Type B pancreatic cell (in vitro differentiated cells): ENCODE data around the gene LTB4R. TPM values are rescaled to one million over a fixed set of nuclear protein-coding genes. Genes with fewer than 3 reads are reported as not detected.

Experiments
- DNase-seq: peaks from one replicate; pipeline ENCODE4 v3.0.0; 2021; ENCODE audit warnings: mixed read lengths; ENCODE audit not compliant: unreplicated experiment; ENCODE audit errors: extremely low spot score
- H3K27ac Mint-ChIP-seq: 2 replicates; pipeline ENCODE4 v1.8.0; 2021; ENCODE audit warnings: mild to moderate bottlenecking, mixed read lengths
- H3K27me3 Mint-ChIP-seq: 2 replicates; pipeline ENCODE4 v1.8.0; 2021; ENCODE audit warnings: mixed read lengths
- H3K36me3 Mint-ChIP-seq: 2 replicates; pipeline ENCODE4 v1.8.0; 2021; ENCODE audit warnings: mixed read lengths
- H3K4me1 Mint-ChIP-seq: one replicate; pipeline ENCODE4 v1.8.0; 2021; ENCODE audit warnings: mixed read lengths; ENCODE audit not compliant: unreplicated experiment
- H3K4me3 Mint-ChIP-seq: 2 replicates; pipeline ENCODE4 v1.8.0; 2021; ENCODE audit warnings: mild to moderate bottlenecking, mixed read lengths
- H3K9me3 Mint-ChIP-seq: 2 replicates; pipeline ENCODE4 v1.8.0; 2021; ENCODE audit warnings: mixed read lengths
- total RNA-seq: library from RNA; stranded (reverse); gene quantifications from 2 replicates; pipeline ENCODE4 v1.2.1, GENCODE V29; 2021; ENCODE audit warnings: low replicate concordance
- TF ChIP-seq, protein P1 (sequence below): fragments of 200-600 bp; sonication (generic); conservative IDR thresholded peaks from 2 replicates; pipeline ENCODE4 v1.5.0; 2021; ENCODE audit warnings: antibody characterized with exemption, mild to moderate bottlenecking

LTB4R gene
- total RNA-seq, 1 donor from 2014 or later = 8.8 TPM

GRCh38 chr14:24274101-24274543 lies 37.2 kb upstream of the LTB4R start:
- DNase-seq = no peak
- Mint-ChIP-seq H3K27me3 (no peaks in the 10 kb centered on the region), H3K4me1 (peaks cover 12% of the 10 kb centered on the region), H3K36me3 (peaks cover 5% of the 10 kb centered on the region), H3K4me3 (no peak overlapping the region), H3K27ac (peak overlapping the region; percentile 6), H3K9me3 (no peaks in the 10 kb centered on the region)
- TF ChIP-seq, protein P1, sequence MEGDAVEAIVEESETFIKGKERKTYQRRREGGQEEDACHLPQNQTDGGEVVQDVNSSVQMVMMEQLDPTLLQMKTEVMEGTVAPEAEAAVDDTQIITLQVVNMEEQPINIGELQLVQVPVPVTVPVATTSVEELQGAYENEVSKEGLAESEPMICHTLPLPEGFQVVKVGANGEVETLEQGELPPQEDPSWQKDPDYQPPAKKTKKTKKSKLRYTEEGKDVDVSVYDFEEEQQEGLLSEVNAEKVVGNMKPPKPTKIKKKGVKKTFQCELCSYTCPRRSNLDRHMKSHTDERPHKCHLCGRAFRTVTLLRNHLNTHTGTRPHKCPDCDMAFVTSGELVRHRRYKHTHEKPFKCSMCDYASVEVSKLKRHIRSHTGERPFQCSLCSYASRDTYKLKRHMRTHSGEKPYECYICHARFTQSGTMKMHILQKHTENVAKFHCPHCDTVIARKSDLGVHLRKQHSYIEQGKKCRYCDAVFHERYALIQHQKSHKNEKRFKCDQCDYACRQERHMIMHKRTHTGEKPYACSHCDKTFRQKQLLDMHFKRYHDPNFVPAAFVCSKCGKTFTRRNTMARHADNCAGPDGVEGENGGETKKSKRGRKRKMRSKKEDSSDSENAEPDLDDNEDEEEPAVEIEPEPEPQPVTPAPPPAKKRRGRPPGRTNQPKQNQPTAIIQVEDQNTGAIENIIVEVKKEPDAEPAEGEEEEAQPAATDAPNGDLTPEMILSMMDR = no peak

DNA sequence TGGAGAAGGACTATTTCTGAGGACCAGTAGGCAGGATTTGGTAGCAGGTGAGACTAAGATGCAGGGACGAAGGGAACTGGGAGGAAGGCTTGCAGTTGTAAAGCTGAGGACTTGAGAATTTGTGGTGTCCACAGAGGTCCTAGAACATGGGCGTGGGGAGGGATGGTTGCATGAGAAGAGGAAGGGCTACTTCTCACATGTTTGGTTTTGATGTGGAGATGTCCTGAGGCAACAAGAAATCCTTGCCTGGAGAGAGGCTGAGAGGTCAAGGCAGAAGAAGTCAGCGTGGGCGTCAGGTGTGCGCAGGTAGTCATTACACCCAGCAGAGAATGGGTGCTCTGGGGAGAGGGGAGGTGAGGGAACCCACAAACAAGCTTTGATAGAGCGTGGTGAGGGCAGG lies 34.2 kb upstream of the LTB4R start:
- no peak overlapping the region for H3K27ac Mint-ChIP-seq
- peaks cover 9% of the 10 kb centered on the region for H3K4me1 Mint-ChIP-seq
- TF ChIP-seq, protein P1 = no peak

GRCh38 chr14:24277606-24278321 lies 33.5 kb upstream of the LTB4R start:
- TF ChIP-seq, protein P1 = no peak
- H3K27ac Mint-ChIP-seq = no peak overlapping the region

More for the DNA sequence above, 34.2 kb upstream of the LTB4R start:
- Mint-ChIP-seq H3K4me3 (no peak overlapping the region), H3K27me3 (no peaks in the 10 kb centered on the region), H3K9me3 (no peaks in the 10 kb centered on the region), H3K36me3 (peaks cover 5% of the 10 kb centered on the region)
- DNase-seq = no peak

GRCh38 chr14:24278424-24278823 lies 32.9 kb upstream of the LTB4R start:
- Mint-ChIP-seq H3K36me3 (peaks cover 5% of the 10 kb centered on the region), H3K27ac (no peak overlapping the region), H3K4me3 (no peak overlapping the region), H3K4me1 (peaks cover 4% of the 10 kb centered on the region), H3K27me3 (no peaks in the 10 kb centered on the region), H3K9me3 (no peaks in the 10 kb centered on the region)
- TF ChIP-seq, protein P1 = no peak
- no peak for DNase-seq

More at GRCh38 chr14:24277606-24278321, 33.5 kb upstream of the LTB4R start:
- peaks cover 5% of the 10 kb centered on the region for H3K36me3 Mint-ChIP-seq
- DNase-seq = no peak
- H3K4me3 Mint-ChIP-seq = no peak overlapping the region
- H3K9me3 Mint-ChIP-seq = no peaks in the 10 kb centered on the region
- peaks cover 4% of the 10 kb centered on the region for H3K4me1 Mint-ChIP-seq
- H3K27me3 Mint-ChIP-seq = no peaks in the 10 kb centered on the region

GRCh38 chr14:24279301-24280186 lies 31.8 kb upstream of the LTB4R start:
- Mint-ChIP-seq H3K4me3 (no peak overlapping the region), H3K9me3 (no peaks in the 10 kb centered on the region), H3K36me3 (peaks cover 5% of the 10 kb centered on the region), H3K27me3 (no peaks in the 10 kb centered on the region), H3K4me1 (peaks cover 4% of the 10 kb centered on the region), H3K27ac (peak overlapping the region; percentile 72)
- TF ChIP-seq, protein P1 = no peak
- DNase-seq = no peak
